ENCODE measurements around the gene FAU.

FAU gene

DNA sequence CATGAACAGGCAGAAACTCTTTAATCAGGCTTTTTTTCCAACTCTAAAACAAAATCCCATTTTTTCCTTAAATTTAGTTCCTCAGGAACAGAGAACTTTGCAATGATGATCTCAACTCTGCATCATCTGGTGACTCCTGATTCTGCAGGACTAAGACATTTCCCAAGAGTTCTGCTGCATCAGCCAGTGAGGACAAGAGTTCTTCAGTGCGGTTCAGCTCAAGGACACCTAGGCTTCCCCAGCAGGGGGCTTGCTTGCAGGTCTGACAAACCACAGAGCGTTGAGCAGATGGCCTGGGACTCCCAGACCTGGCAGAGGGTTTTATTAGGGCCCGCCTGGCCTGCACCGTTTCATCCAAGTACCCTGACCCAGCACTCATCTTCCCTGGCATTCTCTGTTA is 44.5 kb downstream of the FAU start:
- DNase-seq (ENCODE audit: low spot score): no peak

GRCh38 chr11:65072631-65072966 is 49.3 kb downstream of the FAU start:
- no peak for DNase-seq (ENCODE audit: low spot score)

DNA sequence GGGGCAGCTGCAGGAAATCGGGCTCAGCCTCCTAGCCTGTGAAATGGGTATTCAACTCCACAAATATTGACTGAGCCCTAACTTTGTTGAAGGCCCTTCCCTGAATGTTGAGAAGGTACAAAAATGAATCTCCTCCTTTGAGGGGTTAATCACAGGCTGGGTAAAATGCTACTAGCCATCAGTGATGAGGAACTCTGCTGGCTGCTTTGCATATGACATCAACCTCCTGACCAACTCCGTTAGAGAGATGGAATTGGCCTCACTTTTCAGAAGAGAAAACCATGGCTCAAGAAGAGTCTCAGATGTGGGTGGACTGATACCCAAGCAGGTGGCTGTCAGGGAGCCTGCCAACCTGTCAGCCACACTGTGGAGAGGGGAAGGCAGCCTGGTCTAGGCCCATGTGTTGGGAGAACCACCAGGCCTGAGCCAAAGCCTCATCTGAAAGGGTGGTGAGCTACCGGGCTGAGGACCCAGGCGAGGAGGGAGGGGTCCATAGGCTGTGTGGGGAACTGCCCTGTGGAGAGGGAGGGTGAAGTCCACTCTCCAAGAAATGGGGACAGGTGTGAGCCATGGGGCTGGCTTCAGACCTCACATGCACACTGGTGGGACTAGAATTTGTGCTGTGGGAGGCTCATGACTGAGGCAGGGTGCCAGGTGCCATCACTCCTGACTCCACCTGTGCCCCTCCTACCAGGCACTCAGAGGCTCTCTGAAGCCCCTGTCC is 49.9 kb downstream of the FAU start:
- DNase-seq (ENCODE audit: low spot score): no peak
